ENCODE measurements around the gene CAMK2D.

CAMK2D gene

GRCh38 chr4:113564493-113564892 is 197.0 kb downstream of the CAMK2D start:
- no peak for DNase-seq (ENCODE audit: low spot score)

- DNase-seq (ENCODE audit: low spot score) = no peak
Measured at GRCh38 chr4:113563691-113564378, 197.7 kb downstream of the CAMK2D start.

- no peak for DNase-seq (ENCODE audit: low spot score)
Measured at GRCh38 chr4:113561758-113562157, 199.8 kb downstream of the CAMK2D start.

- DNase-seq (ENCODE audit: low spot score) = no peak
Measured at GRCh38 chr4:113561092-113561491, 200.4 kb downstream of the CAMK2D start.

GRCh38 chr4:113560579-113560978 is 201.0 kb downstream of the CAMK2D start:
- no peak for DNase-seq (ENCODE audit: low spot score)

GRCh38 chr4:113559947-113560346 is 201.6 kb downstream of the CAMK2D start:
- DNase-seq (ENCODE audit: low spot score) = no peak

- DNase-seq (ENCODE audit: low spot score) = no peak
Measured at GRCh38 chr4:113556382-113557134, 205.0 kb downstream of the CAMK2D start.

- no peak for DNase-seq (ENCODE audit: low spot score)
Measured at GRCh38 chr4:113555868-113556267, 205.7 kb downstream of the CAMK2D start.

GRCh38 chr4:113553082-113553481 is 208.5 kb downstream of the CAMK2D start:
- DNase-seq (ENCODE audit: low spot score) = no peak

GRCh38 chr4:113550510-113550909 is 211.0 kb downstream of the CAMK2D start:
- DNase-seq (ENCODE audit: low spot score) = no peak

- no peak for DNase-seq (ENCODE audit: low spot score)
Measured at GRCh38 chr4:113548303-113548702, 213.2 kb downstream of the CAMK2D start.

- DNase-seq (ENCODE audit: low spot score) = peak; percentile 86
Measured at GRCh38 chr4:113547487-113548042, 214.0 kb downstream of the CAMK2D start.

- no peak for DNase-seq (ENCODE audit: low spot score)
Measured at GRCh38 chr4:113541933-113542332, 219.6 kb downstream of the CAMK2D start.

GRCh38 chr4:113540859-113541258 is 220.7 kb downstream of the CAMK2D start:
- DNase-seq (ENCODE audit: low spot score) = no peak

GRCh38 chr4:113539408-113539807 is 222.1 kb downstream of the CAMK2D start:
- no peak for DNase-seq (ENCODE audit: low spot score)

GRCh38 chr4:113537628-113538027 is 223.9 kb downstream of the CAMK2D start:
- no peak for DNase-seq (ENCODE audit: low spot score)

GRCh38 chr4:113537203-113537602 is 224.3 kb downstream of the CAMK2D start:
- DNase-seq (ENCODE audit: low spot score) = no peak

GRCh38 chr4:113534711-113535110 is 226.8 kb downstream of the CAMK2D start:
- no peak for DNase-seq (ENCODE audit: low spot score)

- no peak for DNase-seq (ENCODE audit: low spot score)
Measured at GRCh38 chr4:113531572-113531971, 230.0 kb downstream of the CAMK2D start.

GRCh38 chr4:113528395-113528794 is 233.1 kb downstream of the CAMK2D start:
- no peak for DNase-seq (ENCODE audit: low spot score)

- DNase-seq (ENCODE audit: low spot score) = no peak
Measured at GRCh38 chr4:113525521-113525920, 236.0 kb downstream of the CAMK2D start.

- DNase-seq (ENCODE audit: low spot score) = no peak
Measured at GRCh38 chr4:113524505-113525186, 236.9 kb downstream of the CAMK2D start.

GRCh38 chr4:113524096-113524495 is 237.4 kb downstream of the CAMK2D start:
- no peak for DNase-seq (ENCODE audit: low spot score)

All from iPS-NIHi11 (cell line).